ENCODE results near the gene TTBK1.

DNA sequence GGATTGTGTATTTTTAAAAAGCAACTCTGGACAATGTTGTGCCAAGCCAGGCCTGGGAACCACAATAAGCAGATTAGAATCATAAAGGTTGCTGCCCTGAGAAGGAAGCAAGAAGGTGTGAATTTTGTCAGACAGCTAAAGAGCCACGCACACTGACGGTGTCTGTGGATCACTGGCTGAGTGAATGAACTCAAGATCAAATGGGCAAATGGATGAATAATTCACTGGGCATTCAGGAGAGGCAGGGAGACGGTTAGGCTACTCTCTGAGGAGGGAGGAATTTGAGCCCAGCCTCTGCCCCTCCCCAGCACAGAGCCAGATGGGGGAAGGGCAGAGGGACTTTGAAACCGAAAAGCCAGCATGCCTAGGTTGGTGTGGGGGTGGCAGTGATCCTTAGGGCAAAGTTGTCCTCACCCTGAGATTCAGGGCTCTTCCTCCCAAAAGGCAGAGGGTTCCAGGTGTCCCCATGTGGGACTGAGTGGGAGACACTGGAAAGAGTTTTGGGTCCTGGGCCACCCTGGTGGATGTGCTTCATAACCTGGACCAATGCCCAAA, 35.3 kb downstream of the TTBK1 start:
- TF ChIP-seq, protein P1, sequence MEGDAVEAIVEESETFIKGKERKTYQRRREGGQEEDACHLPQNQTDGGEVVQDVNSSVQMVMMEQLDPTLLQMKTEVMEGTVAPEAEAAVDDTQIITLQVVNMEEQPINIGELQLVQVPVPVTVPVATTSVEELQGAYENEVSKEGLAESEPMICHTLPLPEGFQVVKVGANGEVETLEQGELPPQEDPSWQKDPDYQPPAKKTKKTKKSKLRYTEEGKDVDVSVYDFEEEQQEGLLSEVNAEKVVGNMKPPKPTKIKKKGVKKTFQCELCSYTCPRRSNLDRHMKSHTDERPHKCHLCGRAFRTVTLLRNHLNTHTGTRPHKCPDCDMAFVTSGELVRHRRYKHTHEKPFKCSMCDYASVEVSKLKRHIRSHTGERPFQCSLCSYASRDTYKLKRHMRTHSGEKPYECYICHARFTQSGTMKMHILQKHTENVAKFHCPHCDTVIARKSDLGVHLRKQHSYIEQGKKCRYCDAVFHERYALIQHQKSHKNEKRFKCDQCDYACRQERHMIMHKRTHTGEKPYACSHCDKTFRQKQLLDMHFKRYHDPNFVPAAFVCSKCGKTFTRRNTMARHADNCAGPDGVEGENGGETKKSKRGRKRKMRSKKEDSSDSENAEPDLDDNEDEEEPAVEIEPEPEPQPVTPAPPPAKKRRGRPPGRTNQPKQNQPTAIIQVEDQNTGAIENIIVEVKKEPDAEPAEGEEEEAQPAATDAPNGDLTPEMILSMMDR (IDR thresholded peaks at IDR 0.05): no peak
- TF ChIP-seq EZH2 (IDR thresholded peaks at IDR 0.05): no peak

Measured in neural progenitor cell (in vitro differentiated cells).